Hepatocyte (in vitro differentiated cells): Measurements from ENCODE around the gene CACHD1. TPM values are rescaled to one million over a fixed set of nuclear protein-coding genes. Genes with fewer than 3 reads are reported as not detected.

Source experiments
- DNase-seq: peaks from one replicate; pipeline ENCODE4 v3.0.0-alpha.2; 2016; ENCODE audit warnings: low spot score
- H2AFZ ChIP-seq: fragments of 200-600 bp; sonication (generic); 2 replicates; pipeline ENCODE4 v1.6.0; 2016; ENCODE audit warnings: antibody characterized with exemption, mild to moderate bottlenecking
- H3K27ac ChIP-seq: fragments of 200-600 bp; sonication (generic); 2 replicates; pipeline ENCODE4 v1.5.1; 2016; ENCODE audit warnings: mild to moderate bottlenecking
- H3K27me3 ChIP-seq: fragments of 200-600 bp; sonication (generic); 2 replicates; pipeline ENCODE4 v1.6.1; 2016
- H3K36me3 ChIP-seq: fragments of 200-600 bp; sonication (generic); replicated peaks from 2 replicates; pipeline ENCODE4 v1.5.1; 2016; ENCODE audit warnings: low read depth; ENCODE audit not compliant: insufficient read depth
- H3K4me1 ChIP-seq: fragments of 200-600 bp; sonication (generic); 2 replicates; pipeline ENCODE4 v1.5.1; 2016; ENCODE audit warnings: mild to moderate bottlenecking, moderate library complexity; ENCODE audit not compliant: insufficient read depth
- H3K4me2 ChIP-seq: fragments of 200-600 bp; sonication (generic); 2 replicates; pipeline ENCODE4 v1.6.0; 2016
- H3K4me3 ChIP-seq: fragments of 200-600 bp; sonication (generic); 2 replicates; pipeline ENCODE4 v1.5.1; 2016; ENCODE audit warnings: mild to moderate bottlenecking
- H3K79me2 ChIP-seq: fragments of 200-600 bp; sonication (generic); 2 replicates; pipeline ENCODE4 v1.6.0; 2017; ENCODE audit warnings: mild to moderate bottlenecking
- H3K9me2 ChIP-seq: fragments of 200-600 bp; sonication (generic); replicated peaks from 2 replicates; pipeline ENCODE4 v1.6.0; 2017; ENCODE audit warnings: mild to moderate bottlenecking; ENCODE audit not compliant: insufficient read depth
- H3K9me3 ChIP-seq: fragments of 200-600 bp; sonication (generic); 2 replicates; pipeline ENCODE4 v1.5.1; 2016; ENCODE audit warnings: low read depth, mild to moderate bottlenecking
- H4K20me1 ChIP-seq: fragments of 200-600 bp; sonication (generic); 2 replicates; pipeline ENCODE4 v1.6.0; 2016; ENCODE audit warnings: mild to moderate bottlenecking; ENCODE audit not compliant: insufficient read depth, poor library complexity, severe bottlenecking
- CTCF ChIP-seq: fragments of 200-600 bp; sonication (generic); IDR thresholded peaks from 2 replicates; pipeline ENCODE4 v1.5.1; 2016; ENCODE audit warnings: antibody characterized with exemption, mild to moderate bottlenecking; ENCODE audit not compliant: poor library complexity
- EZH2 ChIP-seq: fragments of 200-600 bp; sonication (generic); IDR thresholded peaks from 2 replicates; pipeline ENCODE4 v1.6.1; 2016; ENCODE audit warnings: antibody characterized with exemption, mild to moderate bottlenecking, borderline replicate concordance
- EZH2phosphoT487 ChIP-seq: fragments of 200-600 bp; sonication (generic); IDR thresholded peaks from one replicate; pipeline ENCODE4 v1.6.1; 2018; ENCODE audit warnings: antibody characterized with exemption, mild to moderate bottlenecking, low read depth, moderate library complexity; ENCODE audit not compliant: unreplicated experiment, severe bottlenecking
- WGBS: methylation state at CpG from one replicate; pipeline ENCODE4 v1.1.6; 2016; ENCODE audit warnings: low lambda C conversion rate; ENCODE audit errors: missing lambda C conversion rate; 5-methylcytosine and 5-hydroxymethylcytosine counted together
- polyA plus RNA-seq: library from polyadenylated mRNA; unstranded; fragments of >200 nt; fragmentation: Nextera tagmentation; extraction: Ambion mirVana; gene quantifications from 2 replicates; pipeline ENCODE4 v1.2.1, GENCODE V29; 2016
- total RNA-seq: library from RNA; depleted of rRNA; stranded (reverse); fragments of >200 nt; gene quantifications from 2 replicates; pipeline ENCODE4 v1.2.3, GENCODE V29; 2014

CACHD1 gene
- total and polyA plus RNA-seq, 2 experiments from 2014 or later: 23.8 to 39.7 TPM

GRCh38 chr1:64650411-64650810 is 180.5 kb downstream of the CACHD1 start:
- no peaks in the 10 kb centered on the region for H3K79me2 ChIP-seq
- no peaks in the 10 kb centered on the region for H3K4me1 ChIP-seq
- no peak for DNase-seq
- H4K20me1 ChIP-seq: no peaks in the 10 kb centered on the region
- H3K9me2 ChIP-seq: no peaks in the 10 kb centered on the region
- H3K36me3 ChIP-seq: no peaks in the 10 kb centered on the region
- H2AFZ ChIP-seq: no peak overlapping the region
- no peak overlapping the region for H3K4me3 ChIP-seq
- H3K4me2 ChIP-seq: no peak overlapping the region
- H3K27me3 ChIP-seq: no peaks in the 10 kb centered on the region
- TF ChIP-seq CTCF: no peak
- TF ChIP-seq EZH2phosphoT487: no peak
- no peak for TF ChIP-seq EZH2
- H3K27ac ChIP-seq: no peak overlapping the region
- WGBS: 88% methylated on average over 2 of the region's 2 CpGs
- H3K9me3 ChIP-seq: no peaks in the 10 kb centered on the region

- no peaks in the 10 kb centered on the region for H3K27me3 ChIP-seq
- no peaks in the 10 kb centered on the region for H3K4me1 ChIP-seq
- no peak for DNase-seq
- H3K4me2 ChIP-seq: no peak overlapping the region
- H3K36me3 ChIP-seq: no peaks in the 10 kb centered on the region
- WGBS: 89% methylated on average over 4 of the region's 4 CpGs
- H3K9me2 ChIP-seq: no peaks in the 10 kb centered on the region
- H3K79me2 ChIP-seq: no peaks in the 10 kb centered on the region
- H4K20me1 ChIP-seq: no peaks in the 10 kb centered on the region
- H3K9me3 ChIP-seq: no peaks in the 10 kb centered on the region
- no peak overlapping the region for H3K27ac ChIP-seq
- no peak overlapping the region for H2AFZ ChIP-seq
- no peak overlapping the region for H3K4me3 ChIP-seq
- no peak for TF ChIP-seq EZH2
These were observed 181.9 kb downstream of the CACHD1 start for GRCh38 chr1:64651841-64652240.

- DNase-seq: no peak
- no peaks in the 10 kb centered on the region for H3K36me3 ChIP-seq
- no peak for TF ChIP-seq CTCF
- no peak for TF ChIP-seq EZH2phosphoT487
- TF ChIP-seq EZH2: no peak
- H3K9me3 ChIP-seq: no peaks in the 10 kb centered on the region
- no peak overlapping the region for H3K27ac ChIP-seq
- H2AFZ ChIP-seq: no peak overlapping the region
- no peaks in the 10 kb centered on the region for H3K4me1 ChIP-seq
- no peaks in the 10 kb centered on the region for H4K20me1 ChIP-seq
- no peak overlapping the region for H3K4me2 ChIP-seq
- no peaks in the 10 kb centered on the region for H3K9me2 ChIP-seq
- 89% methylated on average over 2 of the region's 2 CpGs for WGBS
- H3K79me2 ChIP-seq: no peaks in the 10 kb centered on the region
- H3K27me3 ChIP-seq: no peaks in the 10 kb centered on the region
- no peak overlapping the region for H3K4me3 ChIP-seq
These were observed 183.5 kb downstream of the CACHD1 start for GRCh38 chr1:64653466-64653865.

- whole genome bisulfite sequencing: 83% methylated on average over 5 of the region's 5 CpGs
- DNase-seq: no peak
These were observed 184.8 kb downstream of the CACHD1 start for GRCh38 chr1:64654519-64655341.

More at GRCh38 chr1:64654519-64655341, 184.8 kb downstream of the CACHD1 start:
- Histone ChIP-seq H3K27me3 (no peaks in the 10 kb centered on the region), H3K36me3 (no peaks in the 10 kb centered on the region), H2AFZ (no peak overlapping the region), H3K9me2 (no peaks in the 10 kb centered on the region), H4K20me1 (no peaks in the 10 kb centered on the region), H3K79me2 (no peaks in the 10 kb centered on the region), H3K4me2 (no peak overlapping the region), H3K9me3 (no peaks in the 10 kb centered on the region), H3K4me3 (no peak overlapping the region), H3K27ac (peak overlapping the region; percentile 8), H3K4me1 (no peaks in the 10 kb centered on the region)
- no peak for TF ChIP-seq EZH2
- no peak for TF ChIP-seq EZH2phosphoT487
- peak; percentile 18 for TF ChIP-seq CTCF
